HepG2 (cell line): Measurements from ENCODE around the gene DNAAF8. TPM values are rescaled to one million over a fixed set of nuclear protein-coding genes. Genes with fewer than 3 reads are reported as not detected.

Experiments used
- EED ChIP-seq: sonication (generic); formaldehyde crosslinking; IDR thresholded peaks from 2 replicates; pipeline ENCODE4 v1.5.0; 2020; ENCODE audit warnings: mild to moderate bottlenecking, missing genetic modification reagents
- HIVEP1 ChIP-seq: sonication (generic); formaldehyde crosslinking; IDR thresholded peaks from 2 replicates; pipeline ENCODE4 v1.4.0; 2020; ENCODE audit warnings: mild to moderate bottlenecking, missing genetic modification reagents
- HMGXB3 ChIP-seq: sonication (generic); formaldehyde crosslinking; IDR thresholded peaks from 2 replicates; pipeline ENCODE4 v1.4.0; 2020; ENCODE audit warnings: missing genetic modification reagents, borderline replicate concordance
- ZNF263 ChIP-seq: sonication (generic); formaldehyde crosslinking; IDR thresholded peaks from 2 replicates; pipeline ENCODE4 v1.4.0; 2020; ENCODE audit warnings: missing genetic modification reagents
- ZNF407 ChIP-seq: sonication (generic); formaldehyde crosslinking; IDR thresholded peaks from one replicate; pipeline ENCODE4 v1.5.1; 2020; ENCODE audit warnings: mild to moderate bottlenecking, missing genetic modification reagents; ENCODE audit errors: not compliant biosample characterization
- ZNF639 ChIP-seq: conservative IDR thresholded peaks from 2 replicates; pipeline ENCODE4 v1.6.1; 2018; ENCODE audit warnings: missing genetic modification reagents
- ZNF768 ChIP-seq: sonication (generic); formaldehyde crosslinking; IDR thresholded peaks from 2 replicates; pipeline ENCODE4 v1.4.0; 2020; ENCODE audit warnings: missing genetic modification reagents
- ZNF841 ChIP-seq: sonication (generic); formaldehyde crosslinking; IDR thresholded peaks from 2 replicates; pipeline ENCODE4 v1.8.1; 2023; ENCODE audit warnings: missing genetic modification reagents, borderline replicate concordance
- polyA plus RNA-seq, 8 experiments: library from polyadenylated mRNA; depleted of rRNA in 3 of 8; stranded (reverse) in 7 of 8; unstranded in 1 of 8; fragments of >200 nt; fragmentation: Illumina TruSeq in 4 of 8; extraction: Trizol in 4 of 8; gene quantifications; 2 replicates each; pipeline versions ENCODE4 v1.2.1 to v1.2.3, GENCODE V29; 2011 to 2016; ENCODE audit warnings: low read depth in 4 of 8, missing spikeins in 1 of 8, mixed read lengths in 1 of 8; ENCODE audit not compliant: insufficient read depth in 1 of 8
- total RNA-seq, 5 experiments: library from RNA; depleted of rRNA; stranded (reverse); fragments of >200 nt; fragmentation: Illumina TruSeq; extraction: Trizol; gene quantifications; 2 replicates each; pipeline ENCODE4 v1.2.3, GENCODE V29; 2016; ENCODE audit warnings: low read depth in 1 of 5

The DNAAF8 gene
- total and polyA plus RNA-seq, 2 of the 13 experiments (the other 11 are each of a cell fraction or from before 2014, with no cell fraction given), result 0.44 TPM; not detected in 1

- peak; percentile 18 for TF ChIP-seq ZNF407
- TF ChIP-seq EED (CRISPR knock-in tag), result 0 out of 2 replicates have a peak, but pooled peaks have one; percentile 33
- TF ChIP-seq HIVEP1 (CRISPR knock-in tag), result peak; percentile 22; the same call in 1 of the 2 replicates
- peak; percentile 7; the same call in 1 of the 2 replicates for TF ChIP-seq ZNF263
- 0 out of 2 replicates have a peak, but pooled peaks have one; percentile 16 for TF ChIP-seq ZNF639
- no peak for TF ChIP-seq ZNF841 (CRISPR knock-in tag)
- 0 out of 2 replicates have a peak, but pooled peaks have one; percentile 3 for TF ChIP-seq HMGXB3 (CRISPR knock-in tag)
- peak; percentile 14; the same call in 1 of the 2 replicates for TF ChIP-seq ZNF768 (CRISPR knock-in tag)
Measured at GRCh38 chr16:4692460-4693295, 41.7 kb upstream of the DNAAF8 start (continued).
